GM23248 (cell line): ENCODE data around the gene GHITM.
"Not testable (repeated sequence)": the region's sequence is repeated elsewhere in the genome, so short reads cannot be mapped to it uniquely, and the experiment has no call there.

Source experiments
- EZH2 ChIP-seq: fragments of 200-600 bp; sonication (generic); IDR thresholded peaks from 2 replicates; pipeline ENCODE4 v1.6.1; 2018; ENCODE audit warnings: antibody characterized with exemption, mild to moderate bottlenecking; ENCODE audit not compliant: insufficient read depth, poor library complexity, severe bottlenecking
- EZH2phosphoT487 ChIP-seq: fragments of 200-600 bp; sonication (generic); IDR thresholded peaks from 2 replicates; pipeline ENCODE4 v1.6.1; 2018; ENCODE audit warnings: antibody characterized with exemption, moderate library complexity, mild to moderate bottlenecking, low read depth; ENCODE audit not compliant: insufficient read depth

DNA sequence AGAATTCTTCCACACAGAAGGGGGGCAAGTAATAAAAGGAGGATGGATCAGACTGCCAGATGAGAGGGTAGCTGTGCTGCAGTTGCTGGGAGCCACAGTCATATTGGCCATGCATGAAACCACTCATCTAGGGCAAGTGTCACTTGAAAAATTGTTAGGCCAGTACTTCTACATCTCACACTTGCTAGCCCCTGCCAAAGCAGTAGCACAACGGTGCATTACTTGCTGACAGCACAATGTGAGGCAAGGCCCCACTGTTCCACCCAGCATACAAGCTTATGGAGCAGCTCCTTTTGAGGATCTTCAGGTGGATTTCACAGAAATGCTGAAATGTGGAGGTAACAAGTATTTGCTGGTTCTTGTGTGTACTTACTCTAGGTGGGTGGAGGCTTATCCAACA is 25.8 kb upstream of the GHITM start:
- TF ChIP-seq EZH2phosphoT487, EZH2: not testable (repeated sequence)
